ES-I3 (cell line): ENCODE data around the gene PTGDR2.

Experiments
- H3K36me3 ChIP-seq: 2 replicates; pipeline ENCODE4 v1.6.1; 2013; ENCODE audit warnings: mild to moderate bottlenecking, low read length, control low read depth, moderate library complexity; ENCODE audit not compliant: insufficient read depth
- H3K4me1 ChIP-seq: 2 replicates; pipeline ENCODE4 v1.6.1; 2013; ENCODE audit warnings: mild to moderate bottlenecking, control low read depth, low read length; ENCODE audit not compliant: insufficient read depth
- H3K9ac ChIP-seq: 2 replicates; pipeline ENCODE4 v1.6.1; 2013; ENCODE audit warnings: low read depth, mild to moderate bottlenecking, low read length, moderate library complexity
- H3K9me3 ChIP-seq: 2 replicates; pipeline ENCODE4 v1.6.1; 2013; ENCODE audit warnings: mild to moderate bottlenecking, low read length, moderate library complexity; ENCODE audit not compliant: control insufficient read depth, insufficient read depth

PTGDR2 gene

GRCh38 chr11:60879971-60880588 is 24.3 kb upstream of the PTGDR2 start:
- Histone ChIP-seq H3K9ac (no peak overlapping the region), H3K9me3 (no peaks in the 10 kb centered on the region), H3K4me1 (no peaks in the 10 kb centered on the region), H3K36me3 (no peaks in the 10 kb centered on the region)

- Histone ChIP-seq H3K9ac (no peak overlapping the region), H3K36me3 (no peaks in the 10 kb centered on the region), H3K9me3 (no peaks in the 10 kb centered on the region), H3K4me1 (no peaks in the 10 kb centered on the region)
Observed at GRCh38 chr11:60879104-60879503, 23.4 kb upstream of the PTGDR2 start.

GRCh38 chr11:60878245-60879101 is 22.7 kb upstream of the PTGDR2 start:
- H3K9ac ChIP-seq, result no peak overlapping the region
- H3K9me3 ChIP-seq, result no peaks in the 10 kb centered on the region
- no peaks in the 10 kb centered on the region for H3K36me3 ChIP-seq
- peaks cover 1% of the 10 kb centered on the region; the same call in 1 of the 2 replicates for H3K4me1 ChIP-seq

GRCh38 chr11:60876168-60876485 is 20.4 kb upstream of the PTGDR2 start:
- H3K9ac ChIP-seq, result no peak overlapping the region
- H3K4me1 ChIP-seq, result peaks cover 12% of the 10 kb centered on the region; the same call in 1 of the 2 replicates
- no peaks in the 10 kb centered on the region for H3K36me3 ChIP-seq
- no peaks in the 10 kb centered on the region for H3K9me3 ChIP-seq

GRCh38 chr11:60875366-60876167 is 19.8 kb upstream of the PTGDR2 start:
- Histone ChIP-seq H3K9me3 (no peaks in the 10 kb centered on the region), H3K4me1 (peaks cover 12% of the 10 kb centered on the region; the same call in 1 of the 2 replicates), H3K9ac (no peak overlapping the region), H3K36me3 (no peaks in the 10 kb centered on the region)

- Histone ChIP-seq H3K9ac (no peak overlapping the region), H3K36me3 (no peaks in the 10 kb centered on the region), H3K9me3 (no peaks in the 10 kb centered on the region), H3K4me1 (peaks cover 12% of the 10 kb centered on the region; the same call in 1 of the 2 replicates)
Observed at GRCh38 chr11:60874421-60875365, 18.9 kb upstream of the PTGDR2 start.

- H3K9me3 ChIP-seq, result no peaks in the 10 kb centered on the region
- H3K4me1 ChIP-seq, result peaks cover 12% of the 10 kb centered on the region; the same call in 1 of the 2 replicates
- no peak overlapping the region for H3K9ac ChIP-seq
- H3K36me3 ChIP-seq, result no peaks in the 10 kb centered on the region
Observed at GRCh38 chr11:60873533-60873932, 17.8 kb upstream of the PTGDR2 start.

GRCh38 chr11:60872961-60873524 is 17.3 kb upstream of the PTGDR2 start:
- H3K9me3 ChIP-seq, result no peaks in the 10 kb centered on the region
- no peak overlapping the region for H3K9ac ChIP-seq
- no peaks in the 10 kb centered on the region for H3K36me3 ChIP-seq
- H3K4me1 ChIP-seq, result peaks cover 12% of the 10 kb centered on the region; the same call in 1 of the 2 replicates

- no peaks in the 10 kb centered on the region for H3K36me3 ChIP-seq
- H3K9me3 ChIP-seq, result no peaks in the 10 kb centered on the region
- peaks cover 12% of the 10 kb centered on the region; the same call in 1 of the 2 replicates for H3K4me1 ChIP-seq
- no peak overlapping the region for H3K9ac ChIP-seq
Observed at GRCh38 chr11:60872124-60872960, 16.6 kb upstream of the PTGDR2 start.

- H3K4me1 ChIP-seq, result peaks cover 12% of the 10 kb centered on the region; the same call in 1 of the 2 replicates
- H3K9ac ChIP-seq, result no peak overlapping the region
- H3K9me3 ChIP-seq, result no peaks in the 10 kb centered on the region
- H3K36me3 ChIP-seq, result no peaks in the 10 kb centered on the region
Observed at GRCh38 chr11:60871378-60872061, 15.8 kb upstream of the PTGDR2 start.

GRCh38 chr11:60870733-60871377 is 15.1 kb upstream of the PTGDR2 start:
- no peaks in the 10 kb centered on the region for H3K9me3 ChIP-seq
- no peaks in the 10 kb centered on the region for H3K36me3 ChIP-seq
- no peak overlapping the region for H3K9ac ChIP-seq
- H3K4me1 ChIP-seq, result peaks cover 12% of the 10 kb centered on the region; the same call in 1 of the 2 replicates

- Histone ChIP-seq H3K9me3 (no peaks in the 10 kb centered on the region), H3K4me1 (peaks cover 12% of the 10 kb centered on the region; the same call in 1 of the 2 replicates), H3K9ac (no peak overlapping the region), H3K36me3 (no peaks in the 10 kb centered on the region)
Observed at GRCh38 chr11:60870276-60870675, 14.5 kb upstream of the PTGDR2 start.
